Mesendoderm (in vitro differentiated cells): ENCODE results near the gene RNF150.
"Not testable (repeated sequence)": the region's sequence is repeated elsewhere in the genome, so short reads cannot be mapped to it uniquely, and the experiment has no call there.

ENCODE experiments used
- DNase-seq: peaks from one replicate; pipeline ENCODE4 v3.0.0; 2013
- H2AK5ac ChIP-seq: 2 replicates; pipeline ENCODE4 v1.6.1; 2013; ENCODE audit warnings: low read length, inconsistent platforms
- H2BK120ac ChIP-seq: 2 replicates; pipeline ENCODE4 v1.6.1; 2013; ENCODE audit warnings: low read depth, mild to moderate bottlenecking, low read length, moderate library complexity, mixed read lengths
- H2BK15ac ChIP-seq: replicated peaks from 2 replicates; pipeline ENCODE4 v1.6.1; 2013; ENCODE audit warnings: low read depth, mild to moderate bottlenecking, moderate library complexity
- H2BK5ac ChIP-seq: 2 replicates; pipeline ENCODE4 v1.6.1; 2013; ENCODE audit warnings: low read length, inconsistent platforms
- H3K18ac ChIP-seq: 2 replicates; pipeline ENCODE4 v1.6.1; 2013; ENCODE audit warnings: mild to moderate bottlenecking, low read length, mixed read lengths
- H3K23ac ChIP-seq: one replicate; pipeline ENCODE4 v1.6.1; 2013; ENCODE audit warnings: low read length
- H3K27ac ChIP-seq: 2 replicates; pipeline ENCODE4 v1.5.1; 2013; ENCODE audit warnings: low read depth, mild to moderate bottlenecking, inconsistent platforms, low read length, moderate library complexity
- H3K27me3 ChIP-seq: 2 replicates; pipeline ENCODE4 v1.6.1; 2013; ENCODE audit warnings: low read length, control low read depth, mild to moderate bottlenecking, inconsistent platforms; ENCODE audit not compliant: insufficient read depth, poor library complexity
- H3K36me3 ChIP-seq: 2 replicates; pipeline ENCODE4 v1.6.1; 2013; ENCODE audit warnings: low read length, inconsistent platforms; ENCODE audit not compliant: control insufficient read depth, insufficient read depth
- H3K4ac ChIP-seq: one replicate; pipeline ENCODE4 v1.6.1; 2013; ENCODE audit warnings: low read depth, mild to moderate bottlenecking, low read length, moderate library complexity
- H3K4me1 ChIP-seq: 2 replicates; pipeline ENCODE4 v1.6.1; 2013; ENCODE audit warnings: low read depth, low read length, inconsistent platforms; ENCODE audit not compliant: control insufficient read depth
- H3K4me2 ChIP-seq: 2 replicates; pipeline ENCODE4 v1.6.1; 2013; ENCODE audit warnings: low read length
- H3K4me3 ChIP-seq: 2 replicates; pipeline ENCODE4 v1.5.1; 2013; ENCODE audit warnings: mild to moderate bottlenecking, low read length
- H3K56ac ChIP-seq: one replicate; pipeline ENCODE4 v1.6.1; 2013; ENCODE audit warnings: low read length
- H3K79me1 ChIP-seq: 2 replicates; pipeline ENCODE4 v1.6.1; 2013; ENCODE audit warnings: low read length, inconsistent platforms
- H3K79me2 ChIP-seq: 2 replicates; pipeline ENCODE4 v1.6.1; 2013; ENCODE audit warnings: mild to moderate bottlenecking, low read length; ENCODE audit not compliant: control insufficient read depth, insufficient read depth
- H3K9ac ChIP-seq: 2 replicates; pipeline ENCODE4 v1.6.1; 2013; ENCODE audit warnings: low read length, inconsistent platforms
- H4K5ac ChIP-seq: one replicate; pipeline ENCODE4 v1.6.1; 2013; ENCODE audit warnings: low read length
- H4K8ac ChIP-seq: one replicate; pipeline ENCODE4 v1.6.1; 2013; ENCODE audit warnings: low read depth, mild to moderate bottlenecking, control low read depth, low read length, moderate library complexity
- WGBS: extraction: QIAGEN DNeasy Blood & Tissue Kit; methylation state at CpG from one replicate; pipeline ENCODE4 v1.1.7; 2013; ENCODE audit warnings: low lambda C conversion rate, missing lambda C conversion rate; ENCODE audit not compliant: insufficient coverage; ENCODE audit errors: extremely low coverage; 5-methylcytosine and 5-hydroxymethylcytosine counted together

RNF150 gene

GRCh38 chr4:140810591-140811169, 322.6 kb downstream of the RNF150 start:
- not testable (repeated sequence) for H4K5ac ChIP-seq, H3K4me1 ChIP-seq, H2BK15ac ChIP-seq, H3K4ac ChIP-seq, H3K79me2 ChIP-seq, H3K36me3 ChIP-seq, DNase-seq, H2BK5ac ChIP-seq, H3K4me2 ChIP-seq, H3K27ac ChIP-seq, H3K23ac ChIP-seq, H2BK120ac ChIP-seq, H3K4me3 ChIP-seq, H3K18ac ChIP-seq, H3K27me3 ChIP-seq, H4K8ac ChIP-seq, H2AK5ac ChIP-seq, H3K56ac ChIP-seq, H3K79me1 ChIP-seq, H3K9ac ChIP-seq
- WGBS, result 83% methylated on average over 1 of the region's 1 CpG
